Measurements from ENCODE around the gene LCE1F.

DNA sequence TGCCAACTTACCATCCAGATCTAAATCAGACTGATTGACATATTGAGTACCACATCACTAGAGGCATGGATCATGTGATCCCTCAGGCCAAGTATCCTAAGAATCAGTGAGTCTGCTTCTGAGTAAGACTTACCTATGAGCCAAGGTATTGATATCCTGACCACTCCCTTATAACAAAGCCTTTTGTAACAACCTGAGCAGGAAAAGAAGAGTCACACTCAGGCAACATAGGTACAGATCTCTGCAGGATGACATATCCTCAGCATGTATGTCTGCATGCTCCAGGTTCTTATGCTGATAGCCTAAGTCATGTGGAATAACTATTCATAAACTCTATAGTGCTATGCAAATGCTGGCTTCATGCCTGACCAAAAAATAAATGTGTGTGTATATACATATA, 50.0 kb downstream of the LCE1F start:
- no peak for TF ChIP-seq POLR2A (IDR thresholded peaks at IDR 0.05)
- TF ChIP-seq, protein P1, sequence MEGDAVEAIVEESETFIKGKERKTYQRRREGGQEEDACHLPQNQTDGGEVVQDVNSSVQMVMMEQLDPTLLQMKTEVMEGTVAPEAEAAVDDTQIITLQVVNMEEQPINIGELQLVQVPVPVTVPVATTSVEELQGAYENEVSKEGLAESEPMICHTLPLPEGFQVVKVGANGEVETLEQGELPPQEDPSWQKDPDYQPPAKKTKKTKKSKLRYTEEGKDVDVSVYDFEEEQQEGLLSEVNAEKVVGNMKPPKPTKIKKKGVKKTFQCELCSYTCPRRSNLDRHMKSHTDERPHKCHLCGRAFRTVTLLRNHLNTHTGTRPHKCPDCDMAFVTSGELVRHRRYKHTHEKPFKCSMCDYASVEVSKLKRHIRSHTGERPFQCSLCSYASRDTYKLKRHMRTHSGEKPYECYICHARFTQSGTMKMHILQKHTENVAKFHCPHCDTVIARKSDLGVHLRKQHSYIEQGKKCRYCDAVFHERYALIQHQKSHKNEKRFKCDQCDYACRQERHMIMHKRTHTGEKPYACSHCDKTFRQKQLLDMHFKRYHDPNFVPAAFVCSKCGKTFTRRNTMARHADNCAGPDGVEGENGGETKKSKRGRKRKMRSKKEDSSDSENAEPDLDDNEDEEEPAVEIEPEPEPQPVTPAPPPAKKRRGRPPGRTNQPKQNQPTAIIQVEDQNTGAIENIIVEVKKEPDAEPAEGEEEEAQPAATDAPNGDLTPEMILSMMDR (IDR thresholded peaks at IDR 0.05) = no peak

Measured in Peyer's patch (tissue), 4 donors.